ENCODE results near the gene IL4I1.

- TF ChIP-seq, protein P1, sequence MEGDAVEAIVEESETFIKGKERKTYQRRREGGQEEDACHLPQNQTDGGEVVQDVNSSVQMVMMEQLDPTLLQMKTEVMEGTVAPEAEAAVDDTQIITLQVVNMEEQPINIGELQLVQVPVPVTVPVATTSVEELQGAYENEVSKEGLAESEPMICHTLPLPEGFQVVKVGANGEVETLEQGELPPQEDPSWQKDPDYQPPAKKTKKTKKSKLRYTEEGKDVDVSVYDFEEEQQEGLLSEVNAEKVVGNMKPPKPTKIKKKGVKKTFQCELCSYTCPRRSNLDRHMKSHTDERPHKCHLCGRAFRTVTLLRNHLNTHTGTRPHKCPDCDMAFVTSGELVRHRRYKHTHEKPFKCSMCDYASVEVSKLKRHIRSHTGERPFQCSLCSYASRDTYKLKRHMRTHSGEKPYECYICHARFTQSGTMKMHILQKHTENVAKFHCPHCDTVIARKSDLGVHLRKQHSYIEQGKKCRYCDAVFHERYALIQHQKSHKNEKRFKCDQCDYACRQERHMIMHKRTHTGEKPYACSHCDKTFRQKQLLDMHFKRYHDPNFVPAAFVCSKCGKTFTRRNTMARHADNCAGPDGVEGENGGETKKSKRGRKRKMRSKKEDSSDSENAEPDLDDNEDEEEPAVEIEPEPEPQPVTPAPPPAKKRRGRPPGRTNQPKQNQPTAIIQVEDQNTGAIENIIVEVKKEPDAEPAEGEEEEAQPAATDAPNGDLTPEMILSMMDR (IDR thresholded peaks at IDR 0.05): no peak
- no peak for TF ChIP-seq POLR2AphosphoS5 (IDR thresholded peaks at IDR 0.05)
- no peak for TF ChIP-seq POLR2A (IDR thresholded peaks at IDR 0.05)
Measured at GRCh38 chr19:49888510-49888824, 8.2 kb downstream of the IL4I1 start.
